Measurements from ENCODE around the gene FRMPD4.

- TF ChIP-seq CTCF (IDR thresholded peaks at IDR 0.05) = no peak
- TF ChIP-seq MAX (CRISPR knock-in tag; IDR thresholded peaks at IDR 0.05) = no peak
- TF ChIP-seq GABPB1 (CRISPR knock-in tag; IDR thresholded peaks at IDR 0.05) = no peak
These were observed 91.7 kb downstream of the FRMPD4 start for GRCh38 chrX:12229986-12230385.

All from WTC11 (cell line).